ENCODE results near the gene EVI5L.

EVI5L gene

DNA sequence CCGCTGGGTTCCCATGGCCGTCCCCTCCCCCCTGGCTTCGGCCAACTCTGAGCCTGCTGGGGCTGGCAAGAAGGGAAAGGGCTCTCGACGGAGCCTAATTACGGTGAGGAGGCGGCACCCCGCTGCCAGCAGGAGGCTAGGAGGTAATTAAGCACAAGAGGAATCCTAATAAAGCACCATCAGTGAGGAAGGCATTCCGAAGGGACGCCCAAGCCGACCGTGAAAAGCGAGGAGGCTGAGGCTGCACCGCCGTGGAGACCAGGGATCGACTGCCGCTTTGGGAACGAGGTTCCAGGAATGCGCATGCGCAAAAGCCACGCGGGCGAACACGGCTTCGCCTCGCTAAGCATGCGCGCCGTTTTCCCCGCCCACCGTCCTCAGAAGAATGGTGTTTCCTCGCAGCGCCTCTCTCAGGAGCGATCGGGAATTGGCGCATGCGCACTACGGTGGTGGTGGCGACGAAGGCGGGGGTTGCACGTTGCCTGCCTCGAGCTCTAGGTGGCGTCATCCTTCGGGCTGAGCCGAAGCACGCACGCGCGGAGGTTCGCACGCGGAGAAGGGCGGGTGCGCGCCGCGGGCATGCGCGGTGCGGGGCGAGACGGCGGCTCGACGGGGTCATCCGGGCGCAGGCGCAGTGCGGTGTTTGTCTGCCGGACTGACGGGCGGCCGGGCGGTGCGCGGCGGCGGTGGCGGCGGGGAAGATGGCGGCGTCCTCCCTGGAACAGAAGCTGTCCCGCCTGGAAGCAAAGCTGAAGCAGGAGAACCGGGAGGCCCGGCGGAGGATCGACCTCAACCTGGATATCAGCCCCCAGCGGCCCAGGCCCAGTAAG lies 73.4 kb downstream of the EVI5L start, which contains the start of gene MAP2K7:
MAP2K7 (plus strand) TSS at position 634 of the 830 bp plus-strand sequence; CDS start at position 702, 68 bp downstream.
- DNase-seq = peak; percentile 96

DNA sequence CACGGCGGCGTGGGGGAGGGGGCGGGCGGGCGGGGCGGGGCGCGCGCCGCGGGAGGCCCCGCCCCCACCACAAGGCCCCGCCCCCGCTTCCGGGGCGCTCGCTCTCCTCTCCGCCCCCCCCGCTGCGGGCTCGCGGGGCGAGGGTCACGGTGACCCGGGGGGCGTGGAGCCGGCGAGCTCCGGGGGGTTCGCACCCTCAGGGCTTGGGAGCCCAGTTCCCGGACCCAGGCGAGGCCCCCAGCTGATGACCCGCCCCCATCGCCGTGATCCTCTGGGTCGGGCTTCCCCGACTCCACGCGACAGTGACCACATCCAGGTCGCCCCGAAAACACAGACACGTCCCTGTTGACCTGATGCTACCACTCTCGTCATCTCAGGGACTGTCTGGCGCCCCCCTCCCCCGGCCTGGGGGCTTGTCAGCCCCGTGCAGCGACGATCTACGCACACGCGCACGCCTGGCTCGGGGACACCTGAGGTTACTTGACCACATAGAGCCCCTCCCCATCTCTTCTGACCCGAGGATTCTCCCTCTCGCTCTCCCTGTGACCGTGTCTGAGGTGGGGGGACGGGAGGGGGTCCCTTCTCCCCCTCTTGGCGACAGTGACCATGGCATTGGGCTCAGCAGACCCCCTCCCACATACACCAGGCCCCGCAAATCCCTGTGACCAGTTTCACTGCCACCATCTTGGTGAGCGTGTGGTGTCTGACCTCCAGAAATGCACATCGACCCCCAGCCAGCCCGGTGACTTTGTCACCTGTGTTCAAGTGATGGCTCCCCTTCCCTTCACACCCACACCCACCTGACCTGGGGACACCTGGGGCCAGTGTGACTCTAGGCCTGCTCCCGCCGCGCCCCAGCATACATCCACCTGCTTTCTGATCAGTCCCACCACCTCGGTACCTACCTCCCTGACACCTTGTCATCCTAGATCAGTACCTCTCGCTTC lies 74.3 kb downstream of the EVI5L start:
- DNase-seq = no peak

DNA sequence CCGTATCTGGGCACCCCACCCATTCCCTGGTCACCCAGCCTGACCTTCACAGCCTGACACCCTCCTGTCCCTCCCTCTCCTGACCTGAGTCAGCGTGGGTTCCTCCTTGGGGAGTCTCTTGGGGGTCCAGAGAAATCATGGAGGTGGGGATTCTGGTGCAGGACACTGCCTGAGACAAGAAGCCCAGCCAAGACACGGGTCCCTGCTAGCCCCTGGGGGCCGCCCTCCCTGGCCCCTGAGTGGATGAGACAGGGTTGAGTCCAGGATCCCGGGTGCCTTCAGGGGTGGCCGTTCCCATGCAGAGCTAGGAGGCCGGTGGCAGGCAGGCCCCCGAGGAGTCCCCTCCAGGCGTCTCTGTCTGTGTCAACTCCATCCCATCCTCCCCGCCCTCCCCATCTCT lies 75.2 kb downstream of the EVI5L start:
- no peak for DNase-seq

DNA sequence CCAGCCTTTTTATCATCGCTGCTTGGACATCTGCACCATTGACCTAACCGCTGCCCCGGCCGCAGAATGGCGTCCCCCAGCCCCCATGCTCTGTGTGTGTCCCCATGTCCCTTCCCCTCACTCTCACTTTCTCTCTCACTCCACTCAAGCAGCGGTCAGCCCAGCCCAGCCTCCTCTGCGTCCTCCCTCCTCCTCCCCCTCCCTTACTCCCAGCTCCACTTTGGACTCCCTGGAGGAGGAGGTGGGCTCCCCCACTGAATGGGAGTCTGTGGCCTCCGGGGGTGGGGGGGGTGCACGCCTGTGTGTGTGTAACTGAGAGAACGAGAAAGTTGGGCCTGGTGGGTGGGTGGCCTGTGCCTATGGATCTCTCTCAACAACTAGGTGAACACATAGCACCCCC lies 75.8 kb downstream of the EVI5L start:
- DNase-seq = no peak

DNA sequence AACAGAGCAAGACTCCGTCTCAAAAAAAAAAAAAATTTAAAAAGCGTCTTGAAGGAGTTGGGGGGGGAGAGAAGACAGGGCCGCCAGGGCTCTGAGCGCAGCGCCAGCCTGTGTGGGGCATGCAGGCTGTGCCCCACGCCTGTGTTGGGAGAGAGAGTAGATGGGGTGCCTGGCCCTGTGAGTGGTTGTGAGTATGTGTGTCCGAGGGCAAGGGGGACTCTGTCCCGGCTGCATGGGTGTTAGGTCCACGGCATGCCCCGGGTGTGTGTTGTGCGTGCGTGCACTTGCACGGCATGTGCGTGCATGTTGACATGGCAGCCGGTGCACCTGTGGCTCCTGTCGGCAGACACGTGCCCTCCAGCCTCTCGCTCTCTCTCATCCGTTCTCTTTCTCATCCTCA lies 77.1 kb downstream of the EVI5L start:
- DNase-seq = no peak

DNA sequence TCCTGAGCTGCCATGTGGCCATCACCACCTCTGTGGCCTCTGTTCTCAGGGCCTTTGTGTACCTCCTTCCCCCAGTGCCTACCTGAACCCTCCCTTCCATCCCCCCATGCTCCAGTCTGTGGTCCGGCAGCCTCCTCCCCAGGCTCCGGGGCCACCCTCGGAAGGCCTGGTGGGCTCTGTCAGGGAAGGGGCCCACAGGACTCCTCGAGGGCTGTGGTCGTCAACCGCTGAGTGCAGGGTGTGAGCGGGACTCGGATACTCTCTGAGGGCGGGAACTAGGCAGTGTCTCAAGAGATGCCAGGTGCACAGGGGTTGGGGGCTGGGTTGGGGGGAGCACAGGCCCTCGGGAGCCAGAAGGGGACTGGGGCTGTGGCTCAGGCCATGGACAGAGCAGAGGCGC lies 77.5 kb downstream of the EVI5L start:
- DNase-seq = no peak

DNA sequence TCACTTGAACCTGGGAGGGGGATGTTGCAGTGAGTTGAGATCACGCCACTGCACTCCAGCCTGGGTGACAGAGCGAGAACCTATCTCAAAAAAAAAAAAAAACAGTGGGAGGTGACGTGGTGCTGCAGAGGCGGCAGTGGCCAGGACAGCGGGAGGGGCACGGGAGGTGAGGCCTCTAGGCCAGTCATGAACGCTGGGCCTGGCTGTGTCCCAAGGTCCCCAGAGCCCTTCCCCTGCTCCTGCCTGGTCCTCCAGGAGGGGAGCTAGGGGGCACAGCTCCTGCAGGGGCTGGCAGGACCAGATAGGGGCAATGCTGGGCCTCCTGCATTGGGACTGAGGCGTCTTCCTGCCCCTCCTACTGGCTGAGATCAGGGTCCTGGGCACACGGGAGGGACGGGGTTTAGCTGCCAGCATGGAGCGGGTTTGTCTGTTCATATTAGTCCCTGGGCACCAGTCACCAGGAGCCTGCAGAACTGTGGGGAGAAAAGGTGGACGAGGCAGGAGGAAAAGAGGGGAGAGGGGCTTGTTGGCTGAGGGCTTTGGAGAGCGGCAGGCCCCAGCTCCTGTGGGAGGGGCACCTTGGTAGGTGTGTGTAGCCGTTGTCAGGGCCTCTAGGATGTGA lies 78.2 kb downstream of the EVI5L start:
- no peak for DNase-seq

DNA sequence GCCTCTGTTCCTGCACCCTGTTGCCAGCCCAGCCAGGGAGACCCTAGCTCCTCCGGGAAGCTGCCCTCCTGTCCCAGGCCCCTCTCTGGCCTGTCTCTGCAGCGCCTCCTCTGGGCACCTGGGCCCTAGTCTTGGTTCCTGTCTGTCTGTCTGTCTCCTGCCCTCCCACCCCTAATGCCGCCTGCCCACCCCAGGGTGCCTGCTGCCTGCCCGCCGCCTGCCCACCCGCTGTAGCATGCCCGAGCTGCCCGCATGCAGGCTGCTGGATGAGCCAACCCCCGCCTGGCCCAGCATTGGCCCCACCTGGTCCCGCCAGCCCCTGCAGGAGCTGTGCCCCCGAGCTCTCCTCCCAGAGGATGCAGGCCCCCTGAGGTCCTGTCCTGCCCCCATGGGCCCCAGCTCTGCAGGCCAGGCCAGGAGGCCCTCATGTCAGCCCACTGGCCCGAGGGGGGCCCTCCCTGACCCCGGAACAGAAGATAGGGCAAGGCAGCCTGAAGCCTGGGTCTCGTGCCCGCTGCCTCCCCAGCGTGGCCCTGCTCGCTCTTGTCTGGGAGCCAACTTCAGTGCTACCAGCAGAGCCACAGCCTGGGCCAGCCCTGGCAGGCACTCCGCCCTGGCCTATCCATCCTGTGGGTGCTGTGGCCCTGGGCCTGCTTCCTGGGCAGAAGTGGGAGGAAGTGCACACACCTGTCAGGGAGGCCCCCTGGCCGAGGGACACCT lies 78.9 kb downstream of the EVI5L start:
- no peak for DNase-seq

DNA sequence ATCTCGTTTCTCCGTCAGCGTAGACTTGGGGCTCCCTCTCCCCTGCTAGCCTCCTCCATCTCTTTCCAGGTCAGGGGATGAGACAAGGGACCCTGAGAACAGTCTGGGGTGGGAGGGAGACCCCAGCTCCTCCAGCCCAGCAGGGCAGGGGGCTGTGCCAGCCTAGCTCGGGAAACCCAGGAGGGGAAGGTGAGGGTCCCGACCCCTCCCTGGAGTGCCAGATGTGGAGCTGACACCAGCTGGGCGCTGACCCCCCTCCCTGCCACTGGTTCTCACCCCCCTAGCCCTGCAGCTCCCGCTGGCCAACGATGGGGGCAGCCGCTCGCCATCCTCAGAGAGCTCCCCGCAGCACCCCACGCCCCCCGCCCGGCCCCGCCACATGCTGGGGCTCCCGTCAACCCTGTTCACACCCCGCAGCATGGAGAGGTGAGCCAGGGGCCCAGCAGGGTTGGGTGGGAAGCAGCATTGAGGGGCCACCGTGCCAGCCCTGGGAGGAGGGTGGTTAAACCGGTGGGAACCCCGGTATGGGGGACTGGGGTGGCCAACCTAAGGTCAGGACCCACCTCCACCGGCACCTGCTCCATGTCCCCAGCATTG lies 79.6 kb downstream of the EVI5L start:
- no peak for DNase-seq

DNA sequence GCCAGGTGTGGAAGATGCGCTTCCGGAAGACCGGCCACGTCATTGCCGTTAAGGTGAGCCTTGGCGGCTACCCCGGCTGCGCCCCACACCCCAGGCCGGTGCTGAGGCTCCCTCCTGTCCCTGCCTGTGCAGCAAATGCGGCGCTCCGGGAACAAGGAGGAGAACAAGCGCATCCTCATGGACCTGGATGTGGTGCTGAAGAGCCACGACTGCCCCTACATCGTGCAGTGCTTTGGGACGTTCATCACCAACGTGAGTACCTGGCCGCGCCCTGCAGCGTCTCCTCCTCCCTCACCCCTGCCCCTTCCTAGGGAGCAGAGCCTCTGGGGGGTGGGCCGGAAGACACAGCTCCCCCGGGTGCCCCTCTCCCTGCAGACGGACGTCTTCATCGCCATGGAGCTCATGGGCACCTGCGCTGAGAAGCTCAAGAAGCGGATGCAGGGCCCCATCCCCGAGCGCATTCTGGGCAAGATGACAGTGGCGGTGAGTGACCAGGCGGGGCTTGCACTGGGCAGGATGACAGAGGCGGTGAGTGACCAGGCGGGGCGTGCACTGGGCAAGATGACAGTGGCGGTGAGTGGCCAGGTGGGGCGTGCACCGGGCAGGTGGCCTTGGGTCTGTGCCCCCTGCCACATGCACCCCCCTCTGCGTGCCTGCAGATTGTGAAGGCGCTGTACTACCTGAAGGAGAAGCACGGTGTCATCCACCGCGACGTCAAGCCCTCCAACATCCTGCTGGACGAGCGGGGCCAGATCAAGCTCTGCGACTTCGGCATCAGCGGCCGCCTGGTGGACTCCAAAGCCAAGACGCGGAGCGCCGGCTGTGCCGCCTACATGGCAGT lies 80.5 kb downstream of the EVI5L start:
- no peak for DNase-seq

DNA sequence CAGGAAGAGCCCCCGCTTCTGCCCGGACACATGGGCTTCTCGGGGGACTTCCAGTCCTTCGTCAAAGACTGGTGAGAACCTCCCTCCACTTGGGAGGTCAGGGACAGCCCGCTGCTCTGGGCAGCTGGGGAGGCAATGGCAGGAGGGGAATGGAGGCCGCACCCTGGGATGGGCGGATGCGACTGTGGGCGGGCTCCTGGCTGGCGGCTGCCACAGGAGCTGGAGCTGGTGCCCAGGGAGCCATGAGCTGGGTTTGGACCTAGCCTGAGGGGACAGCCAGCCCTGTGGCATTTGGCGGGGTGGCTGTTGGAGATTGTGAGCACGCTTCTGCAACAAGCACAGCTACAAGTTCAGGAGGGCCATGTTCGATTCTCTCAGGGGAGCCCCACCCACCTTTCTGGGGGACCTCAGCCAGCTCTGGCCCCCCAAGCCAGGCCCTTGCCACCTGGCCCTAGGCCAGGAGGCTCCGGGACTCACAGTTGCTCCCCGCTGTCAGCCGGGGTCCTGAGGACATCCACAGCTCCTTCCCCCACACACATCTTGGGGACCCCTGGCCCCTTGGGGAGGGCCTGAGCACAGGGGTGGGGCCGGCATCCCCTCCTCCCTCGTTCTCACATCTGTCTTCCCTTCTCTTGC lies 81.6 kb downstream of the EVI5L start:
- no peak for DNase-seq

DNA sequence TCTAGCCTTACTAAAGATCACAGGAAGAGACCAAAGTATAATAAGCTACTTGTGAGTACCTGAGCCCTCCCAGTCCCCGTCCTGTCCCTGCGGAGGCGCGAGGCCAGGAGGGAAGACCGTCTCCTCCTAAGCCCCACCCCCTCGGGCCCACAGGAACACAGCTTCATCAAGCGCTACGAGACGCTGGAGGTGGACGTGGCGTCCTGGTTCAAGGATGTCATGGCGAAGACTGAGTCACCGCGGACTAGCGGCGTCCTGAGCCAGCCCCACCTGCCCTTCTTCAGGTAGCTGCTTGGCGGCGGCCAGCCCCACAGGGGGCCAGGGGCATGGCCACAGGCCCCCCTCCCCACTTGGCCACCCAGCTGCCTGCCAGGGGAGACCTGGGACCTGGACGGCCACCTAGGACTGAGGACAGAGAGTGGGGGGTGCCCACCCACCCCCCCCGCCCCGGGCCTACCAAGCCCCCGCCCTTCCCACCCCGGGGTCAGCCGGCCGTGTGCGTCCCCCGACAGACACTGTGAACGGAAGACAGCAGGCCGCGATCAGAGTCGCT lies 82.2 kb downstream of the EVI5L start:
- no peak for DNase-seq

DNA sequence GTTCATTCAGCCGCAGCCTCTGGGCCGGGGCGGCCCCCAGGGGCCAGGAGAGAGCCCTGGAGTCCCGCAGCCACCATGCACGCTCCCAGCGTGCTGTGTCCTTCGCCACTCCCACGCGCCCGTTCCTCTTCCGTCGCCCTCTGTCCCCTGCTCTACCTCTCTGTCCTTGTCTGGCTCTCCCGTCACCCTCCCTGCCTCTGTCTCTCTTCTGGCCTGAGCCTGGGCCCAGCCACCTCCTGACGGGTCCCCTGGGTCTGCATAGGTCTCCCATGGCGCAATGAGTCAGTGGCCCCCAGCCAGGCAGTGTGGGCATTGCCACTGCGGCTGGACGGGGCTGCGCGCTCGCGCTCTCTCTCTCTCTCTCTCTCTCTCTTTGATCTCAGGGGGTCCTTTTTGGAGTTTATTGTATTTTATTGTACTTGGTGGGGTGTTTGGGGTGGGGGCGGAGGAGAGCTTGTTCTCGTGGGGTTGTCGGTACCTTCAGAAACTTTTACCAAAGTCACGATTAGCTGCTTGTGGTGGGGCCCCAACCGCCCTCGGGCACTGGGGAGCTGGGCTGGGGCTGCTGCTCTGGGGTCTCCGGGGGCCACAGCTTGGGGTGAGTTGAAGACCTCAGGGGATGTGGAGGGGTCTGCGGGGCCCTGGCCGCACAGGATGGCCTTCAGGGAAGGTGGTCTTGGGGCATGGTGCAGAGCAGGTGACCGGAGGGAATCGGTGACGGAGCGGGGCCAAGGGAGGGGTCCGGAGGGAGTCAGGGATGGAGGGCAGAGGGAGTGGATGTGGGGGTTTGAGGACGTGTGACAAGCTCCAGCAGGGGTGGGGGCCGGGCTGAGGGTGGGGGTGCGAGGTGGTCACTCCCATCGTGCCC lies 82.9 kb downstream of the EVI5L start:
- DNase-seq = no peak

DNA sequence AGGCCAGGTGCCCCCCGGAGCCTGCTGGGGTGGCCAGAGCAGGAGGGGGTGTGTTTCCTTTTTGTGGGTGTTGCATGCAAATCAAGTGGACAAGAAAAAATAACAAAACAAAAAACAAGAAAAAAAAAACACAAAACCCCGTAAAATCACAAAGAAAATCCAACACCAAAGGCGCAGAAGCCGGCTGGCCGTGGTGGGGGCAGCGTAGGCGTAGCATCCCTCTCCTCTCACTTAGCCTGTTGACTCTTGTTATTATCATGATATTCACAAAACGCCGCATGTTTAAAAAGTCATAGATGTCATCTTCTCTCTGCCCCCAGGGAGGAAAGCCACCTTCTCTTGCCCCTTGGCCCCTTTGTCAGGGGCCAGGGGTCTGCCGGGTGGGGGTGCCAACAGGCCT lies 83.6 kb downstream of the EVI5L start:
- DNase-seq = no peak

DNA sequence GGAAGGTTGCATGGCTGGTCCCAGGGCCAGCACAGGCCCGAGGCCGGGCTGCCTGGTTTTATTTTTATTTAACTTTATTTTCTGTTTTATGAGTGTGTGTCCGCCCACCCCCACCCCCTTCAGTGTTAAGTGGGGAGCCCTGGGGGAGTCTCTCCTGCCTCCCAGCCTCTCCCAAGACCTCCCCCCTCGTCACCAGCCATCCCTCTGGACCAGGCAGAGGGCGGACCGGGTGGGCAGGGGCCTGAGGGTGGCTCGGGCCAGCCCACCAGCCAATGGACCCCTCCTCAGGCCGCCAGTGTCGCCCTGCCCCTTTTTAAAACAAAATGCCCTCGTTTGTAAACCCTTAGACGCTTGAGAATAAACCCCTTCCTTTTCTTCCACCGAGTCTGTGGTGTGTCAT lies 84.1 kb downstream of the EVI5L start:
- no peak for DNase-seq

Data from NCI-H1436 treated with DMSO at 0.1 percent for 48 hours (cell line).